Subcutaneous adipose tissue (tissue), 4 donors: ENCODE results near the gene PRPSAP1. TPM values are rescaled to one million over a fixed set of nuclear protein-coding genes. Genes with fewer than 3 reads are reported as not detected.

Experiments
- total RNA-seq, 4 donors: library from RNA; depleted of rRNA; stranded (reverse); fragments of >200 nt; gene quantifications; one replicate each; pipeline ENCODE4 v1.1.0, GENCODE V29; 2016
- TF ChIP-seq, protein P1 (sequence below): fragments of 450-650 bp; IDR thresholded peaks from one replicate; pipeline ENCODE4 v1.5.1; 2016; ENCODE audit warnings: low read depth, mild to moderate bottlenecking, control low read depth, antibody characterized with exemption, moderate library complexity

PRPSAP1 gene
- total RNA-seq, 4 donors from 2014 or later, result 64.4 to 104 (median 71.2) TPM

DNA sequence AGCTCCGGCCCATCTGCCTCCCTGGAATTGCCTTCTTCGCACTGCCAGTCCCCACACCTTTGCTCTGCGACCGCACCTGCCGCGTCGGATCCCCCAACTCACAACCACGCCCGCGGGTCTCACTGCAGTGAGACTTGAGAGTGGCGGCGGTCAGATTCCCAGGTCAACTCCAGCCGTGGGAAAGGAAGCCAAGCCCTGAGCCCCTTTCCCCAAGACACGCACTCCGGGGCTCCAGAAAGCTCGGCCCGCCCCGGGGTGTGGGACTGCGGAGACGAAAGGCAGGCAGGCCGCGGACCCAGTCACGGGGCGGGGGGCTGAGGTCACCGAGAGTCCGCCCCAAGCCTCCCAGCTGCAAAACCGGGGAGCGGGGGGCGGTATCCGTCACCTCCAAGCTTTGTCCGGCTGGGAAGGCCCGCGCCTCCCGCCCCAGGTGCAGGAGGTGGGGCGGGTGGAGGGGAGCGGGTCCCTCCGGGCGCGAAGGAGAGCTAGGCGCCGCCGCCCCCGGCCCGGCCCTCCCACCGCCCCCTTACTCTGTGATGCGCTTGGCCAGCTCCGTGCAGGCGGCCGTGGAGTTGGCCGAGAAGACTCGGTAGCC, 615 bp downstream of the PRPSAP1 start:
- TF ChIP-seq, protein P1, sequence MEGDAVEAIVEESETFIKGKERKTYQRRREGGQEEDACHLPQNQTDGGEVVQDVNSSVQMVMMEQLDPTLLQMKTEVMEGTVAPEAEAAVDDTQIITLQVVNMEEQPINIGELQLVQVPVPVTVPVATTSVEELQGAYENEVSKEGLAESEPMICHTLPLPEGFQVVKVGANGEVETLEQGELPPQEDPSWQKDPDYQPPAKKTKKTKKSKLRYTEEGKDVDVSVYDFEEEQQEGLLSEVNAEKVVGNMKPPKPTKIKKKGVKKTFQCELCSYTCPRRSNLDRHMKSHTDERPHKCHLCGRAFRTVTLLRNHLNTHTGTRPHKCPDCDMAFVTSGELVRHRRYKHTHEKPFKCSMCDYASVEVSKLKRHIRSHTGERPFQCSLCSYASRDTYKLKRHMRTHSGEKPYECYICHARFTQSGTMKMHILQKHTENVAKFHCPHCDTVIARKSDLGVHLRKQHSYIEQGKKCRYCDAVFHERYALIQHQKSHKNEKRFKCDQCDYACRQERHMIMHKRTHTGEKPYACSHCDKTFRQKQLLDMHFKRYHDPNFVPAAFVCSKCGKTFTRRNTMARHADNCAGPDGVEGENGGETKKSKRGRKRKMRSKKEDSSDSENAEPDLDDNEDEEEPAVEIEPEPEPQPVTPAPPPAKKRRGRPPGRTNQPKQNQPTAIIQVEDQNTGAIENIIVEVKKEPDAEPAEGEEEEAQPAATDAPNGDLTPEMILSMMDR, result no peak

DNA sequence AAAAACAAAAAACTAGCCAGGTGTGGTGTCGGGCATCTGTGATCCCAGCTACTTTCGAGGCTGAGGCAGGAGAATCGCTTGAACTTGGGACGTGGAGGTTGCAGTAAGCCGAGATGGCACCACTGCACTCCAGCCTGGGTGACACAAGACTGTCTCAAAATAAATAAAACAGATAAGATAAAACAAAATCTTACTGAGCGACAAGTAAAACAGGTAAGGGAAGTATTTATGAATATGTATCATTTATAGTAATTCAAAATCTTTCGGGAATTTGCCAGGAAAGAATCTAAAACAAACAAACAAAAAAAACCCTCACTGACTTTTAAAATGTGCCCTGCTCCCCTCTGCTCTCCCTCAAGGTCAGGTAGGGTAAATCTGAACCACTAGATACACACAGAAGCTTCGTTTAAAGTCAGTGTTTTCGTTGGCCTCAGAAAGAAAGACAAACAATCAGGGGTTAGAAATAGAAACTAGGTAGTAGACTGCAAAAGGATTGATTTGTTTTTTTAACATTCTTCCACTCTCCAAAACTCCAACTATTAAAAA, 2.1 kb downstream of the PRPSAP1 start:
- TF ChIP-seq, protein P1, result no peak

DNA sequence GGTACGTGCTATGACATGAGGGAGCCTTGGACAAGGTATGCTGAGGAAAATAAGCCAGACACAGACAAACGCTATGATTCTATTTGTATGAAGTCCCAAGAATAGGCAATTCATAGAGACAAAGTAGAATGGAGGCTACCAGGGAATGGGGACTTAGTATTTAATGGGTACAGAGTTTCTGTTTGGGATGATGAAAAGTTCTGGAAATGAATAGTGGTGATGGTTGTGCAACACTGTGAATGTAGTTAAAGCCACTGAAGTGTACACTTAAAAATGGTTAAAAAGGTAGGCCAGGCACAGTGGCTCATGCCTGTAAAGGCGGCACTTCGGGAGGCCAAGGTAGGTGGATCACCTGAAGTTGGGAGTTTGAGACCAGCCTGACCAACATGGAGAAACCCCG, 3.3 kb downstream of the PRPSAP1 start:
- TF ChIP-seq, protein P1, result no peak

DNA sequence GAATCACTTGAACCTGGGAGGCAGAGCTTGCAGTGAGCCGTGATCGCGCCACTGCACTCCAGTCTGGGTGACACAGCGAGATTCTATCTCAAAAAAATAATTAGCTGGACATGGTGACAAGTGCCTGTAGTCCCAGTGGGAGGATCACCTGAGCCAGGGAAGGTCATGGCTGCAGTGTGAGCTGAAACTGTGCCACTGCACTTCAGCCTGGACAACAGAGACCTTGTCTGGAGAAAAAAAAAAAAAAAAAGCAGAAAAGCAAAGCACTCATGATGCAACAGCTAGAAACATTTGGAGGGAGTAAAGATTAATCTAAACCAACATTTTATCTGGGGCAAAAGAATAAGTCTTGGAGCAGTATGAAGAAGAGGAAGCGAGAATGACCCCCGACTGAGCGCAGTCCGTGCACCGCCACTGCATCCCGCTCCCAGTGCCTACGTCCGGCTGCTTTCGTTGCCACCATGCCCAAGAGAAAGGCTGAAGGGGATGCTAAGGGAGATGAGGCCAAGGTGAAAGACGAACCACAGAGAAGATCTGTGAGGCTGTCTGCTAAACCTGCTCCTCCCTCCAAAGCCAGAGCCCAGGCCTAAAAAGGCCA, 8.2 kb downstream of the PRPSAP1 start:
- TF ChIP-seq, protein P1, result no peak

DNA sequence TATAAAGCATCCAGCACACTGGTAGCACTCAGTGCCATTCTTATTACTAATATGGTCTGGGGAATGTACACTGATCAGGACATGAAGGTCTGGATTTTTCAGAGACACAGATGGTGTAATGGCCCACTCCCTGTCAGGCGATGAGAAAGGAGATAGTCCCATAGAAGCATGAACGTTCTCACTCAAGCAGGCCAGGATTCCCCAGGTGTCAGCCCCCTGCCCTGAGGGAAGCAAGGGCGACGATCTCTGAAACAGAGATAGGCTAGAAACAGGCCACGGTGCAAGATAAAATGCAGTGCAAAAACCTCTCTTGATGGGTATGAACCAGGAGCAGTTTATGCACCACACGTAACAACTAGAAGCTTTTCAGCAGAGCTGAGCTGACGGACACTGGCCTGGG, 10.6 kb downstream of the PRPSAP1 start:
- TF ChIP-seq, protein P1, result no peak

DNA sequence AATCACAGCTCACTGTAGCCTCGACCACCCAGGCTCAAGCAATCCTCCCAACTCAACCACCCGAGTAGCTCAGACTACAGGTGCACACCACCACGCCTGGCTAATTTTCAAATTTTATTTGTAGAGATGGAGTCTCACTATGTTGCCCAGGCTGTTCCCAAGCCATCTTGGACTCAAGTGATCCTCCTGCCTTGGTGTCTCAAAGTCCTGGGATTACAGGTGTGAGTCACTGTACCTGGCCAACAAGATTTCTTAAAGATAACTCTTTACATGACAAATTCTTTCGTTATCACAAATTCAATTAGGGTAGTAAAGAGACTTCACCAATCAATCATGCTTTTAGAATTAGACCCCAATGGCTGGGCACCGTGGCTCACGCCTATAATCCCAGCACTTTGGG, 12.4 kb downstream of the PRPSAP1 start:
- TF ChIP-seq, protein P1, result no peak

DNA sequence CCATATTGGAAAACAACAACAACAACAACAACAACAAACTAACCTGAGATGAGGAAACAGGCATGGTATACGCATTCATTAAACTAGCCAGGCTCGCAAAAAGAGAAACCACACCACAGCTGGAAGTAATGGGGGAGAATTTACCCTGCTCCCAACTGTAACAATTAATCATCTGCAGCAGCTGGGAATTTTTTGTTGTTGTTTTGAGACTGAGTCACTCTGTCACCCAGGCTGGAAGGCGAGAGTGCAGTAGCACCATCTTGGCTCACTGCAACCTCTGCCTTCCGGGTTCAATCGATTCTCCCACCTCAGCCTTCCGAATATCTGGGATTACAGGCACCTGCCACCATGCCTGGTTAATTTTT, 16.3 kb downstream of the PRPSAP1 start:
- TF ChIP-seq, protein P1, result no peak
